Ascending aorta (tissue), 2 donors: ENCODE results near the gene USP13. TPM values are rescaled to one million over a fixed set of nuclear protein-coding genes. Genes with fewer than 3 reads are reported as not detected.

Source experiments
- DNase-seq, 2 donors: peaks; one replicate each; pipeline ENCODE4 v3.0.0-alpha.2; 2019; ENCODE audit warnings: low spot score in 2 of 2
- H3K27ac ChIP-seq, 2 donors: fragments of 200-600 bp; sonication (generic); one replicate each; pipeline ENCODE4 v1.5.1; 2016 to 2017; ENCODE audit warnings: mild to moderate bottlenecking in 1 of 2
- H3K27me3 ChIP-seq: fragments of 200-600 bp; sonication (generic); one replicate; pipeline ENCODE4 v1.5.1; 2017
- H3K36me3 ChIP-seq, 2 donors: fragments of 200-600 bp; sonication (generic); one replicate each; pipeline ENCODE4 v1.5.1; 2016
- H3K4me1 ChIP-seq, 2 donors: fragments of 200-600 bp; sonication (generic); one replicate each; pipeline ENCODE4 v1.5.1; 2016 to 2017; ENCODE audit warnings: mild to moderate bottlenecking in 1 of 2
- H3K4me3 ChIP-seq, 2 donors: fragments of 200-600 bp; sonication (generic); one replicate each; pipeline ENCODE4 v1.5.1; 2016 to 2017; ENCODE audit warnings: mild to moderate bottlenecking in 1 of 2
- H3K9me3 ChIP-seq, 2 donors: fragments of 200-600 bp; sonication (generic); one replicate each; pipeline ENCODE4 v1.5.1; 2016
- CTCF ChIP-seq, 3 experiments: fragments of 200-600 bp in 2 of 3; fragments of 450-650 bp in 1 of 3; sonication (generic) in 2 of 3; IDR thresholded peaks; one replicate each; pipeline ENCODE4 v1.5.1; 2016 to 2019; ENCODE audit warnings: antibody characterized with exemption in 3 of 3, mild to moderate bottlenecking in 1 of 3, moderate library complexity in 1 of 3
- intact Hi-C: fragments of 100-400 bp; cut with DNase I; formaldehyde crosslinking; loops from one replicate; pipeline ENCODE4 v1.15.1; 2023
- total RNA-seq: library from RNA; depleted of rRNA; stranded (reverse); fragments of >200 nt; gene quantifications from one replicate; pipeline ENCODE4 v1.1.0, GENCODE V29; 2016

Gene USP13
- total RNA-seq, 1 donor from 2014 or later, result 3.1 TPM

DNA sequence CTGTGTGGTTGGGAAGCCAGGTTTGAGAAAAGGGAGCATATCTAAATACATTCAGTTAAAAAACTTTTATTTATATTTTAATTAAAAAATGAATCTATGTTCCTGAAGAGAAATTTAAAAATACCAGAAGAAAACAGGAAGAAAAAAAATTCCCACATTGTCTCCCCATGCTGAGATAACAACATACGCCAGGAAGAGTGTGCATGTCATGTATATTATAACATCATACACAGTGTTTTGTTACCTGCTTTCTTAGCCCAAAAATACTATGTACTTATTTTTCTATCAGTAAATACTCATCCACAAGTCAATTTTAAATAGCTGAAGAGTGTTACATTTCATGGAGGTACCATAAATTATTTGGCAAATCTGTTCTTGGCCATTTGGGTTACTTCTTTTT, 18.5 kb downstream of the USP13 start:
- H3K4me1 ChIP-seq, result no peaks in the 10 kb centered on the region
- no peak for TF ChIP-seq CTCF (IDR thresholded peaks at IDR 0.05)
- no peaks in the 10 kb centered on the region for H3K27me3 ChIP-seq
- no peak overlapping the region for H3K27ac ChIP-seq
- H3K9me3 ChIP-seq, result no peaks in the 10 kb centered on the region
- no peak overlapping the region for H3K4me3 ChIP-seq
- H3K36me3 ChIP-seq, result no peaks in the 10 kb centered on the region
- DNase-seq, result no peak
- intact Hi-C loops, result no loop called here

- no peak overlapping the region for H3K27ac ChIP-seq
- TF ChIP-seq CTCF (IDR thresholded peaks at IDR 0.05), result no peak
- DNase-seq, result no peak
- no peaks in the 10 kb centered on the region for H3K4me1 ChIP-seq
- intact Hi-C loops, result no loop called here
- no peak overlapping the region for H3K4me3 ChIP-seq
- H3K9me3 ChIP-seq, result no peaks in the 10 kb centered on the region
- H3K27me3 ChIP-seq, result no peaks in the 10 kb centered on the region
- no peaks in the 10 kb centered on the region for H3K36me3 ChIP-seq
Observed at GRCh38 chr3:179671747-179672242, 19.0 kb downstream of the USP13 start.

DNA sequence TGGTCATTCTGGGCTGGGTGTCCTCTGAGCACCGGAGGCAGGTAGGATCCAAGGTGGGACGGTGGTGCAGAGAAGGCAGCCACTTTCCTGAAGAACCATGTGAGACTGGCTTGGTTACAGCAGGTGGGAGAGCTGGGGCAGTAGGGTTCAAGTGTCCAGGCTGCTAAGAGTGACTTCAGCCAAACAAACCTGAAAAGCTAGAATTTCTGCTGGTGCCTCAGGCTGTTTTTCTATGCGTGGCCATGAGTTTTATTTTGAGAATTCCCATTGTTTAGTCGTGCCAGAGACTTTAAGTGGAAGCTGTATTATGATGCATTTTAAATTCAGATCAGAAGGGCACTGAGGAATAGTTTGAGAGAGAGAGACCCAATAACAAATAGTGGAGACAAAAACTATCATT, 20.1 kb downstream of the USP13 start:
- no peaks in the 10 kb centered on the region for H3K4me1 ChIP-seq
- DNase-seq, result no peak
- H3K27me3 ChIP-seq, result no peaks in the 10 kb centered on the region
- H3K36me3 ChIP-seq, result no peaks in the 10 kb centered on the region
- no peak for TF ChIP-seq CTCF (IDR thresholded peaks at IDR 0.05)
- no peaks in the 10 kb centered on the region for H3K9me3 ChIP-seq
- intact Hi-C loops, result no loop called here
- no peak overlapping the region for H3K4me3 ChIP-seq
- no peak overlapping the region for H3K27ac ChIP-seq

DNA sequence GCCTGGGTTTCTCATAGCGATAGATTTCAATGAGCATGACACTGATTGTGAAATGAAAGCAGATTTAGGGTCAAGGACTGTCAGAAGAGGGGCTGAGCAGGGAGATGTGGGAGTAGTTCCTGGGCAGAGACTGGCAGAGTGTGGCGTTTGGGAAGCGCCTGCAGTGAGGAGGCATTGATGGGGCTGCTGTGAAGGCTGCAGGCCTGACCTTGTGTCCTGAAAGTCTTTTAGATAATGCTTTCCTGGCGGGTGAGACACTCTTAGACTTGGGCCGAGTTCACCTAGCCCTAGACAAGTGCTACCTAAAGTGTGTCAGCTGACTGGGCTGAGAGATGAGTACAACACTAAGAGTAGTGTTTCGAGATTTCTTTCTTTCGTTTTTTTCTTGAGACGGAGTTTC, 20.7 kb downstream of the USP13 start:
- intact Hi-C loops, result no loop called here
- no peak for TF ChIP-seq CTCF (IDR thresholded peaks at IDR 0.05)
- no peak overlapping the region for H3K27ac ChIP-seq
- H3K9me3 ChIP-seq, result no peaks in the 10 kb centered on the region
- H3K27me3 ChIP-seq, result no peaks in the 10 kb centered on the region
- no peak overlapping the region for H3K4me3 ChIP-seq
- no peaks in the 10 kb centered on the region for H3K4me1 ChIP-seq
- DNase-seq, result no peak
- no peaks in the 10 kb centered on the region for H3K36me3 ChIP-seq

DNA sequence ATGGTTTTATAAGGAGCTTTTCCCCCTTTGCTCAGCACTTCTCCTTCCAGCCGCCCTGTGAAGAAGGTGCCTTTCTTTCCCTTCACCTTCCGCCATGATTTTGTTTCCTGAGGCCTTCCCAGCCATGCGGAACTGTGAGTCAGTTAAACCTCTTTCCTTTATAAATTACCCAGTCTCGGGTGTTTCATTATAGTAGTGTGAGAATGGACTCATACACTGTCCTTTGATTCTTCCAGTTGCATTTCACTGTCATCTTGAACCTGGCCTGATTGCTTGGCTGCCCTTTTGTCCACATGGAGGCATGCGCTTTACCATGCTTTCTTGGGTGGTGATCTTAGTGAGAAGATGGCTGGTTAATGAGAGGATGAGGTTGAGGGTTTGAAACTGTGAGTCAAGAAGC, 23.2 kb downstream of the USP13 start:
- no peaks in the 10 kb centered on the region for H3K4me1 ChIP-seq
- intact Hi-C loops, result no loop called here
- DNase-seq, result no peak
- no peaks in the 10 kb centered on the region for H3K27me3 ChIP-seq
- H3K36me3 ChIP-seq, result no peaks in the 10 kb centered on the region
- no peak overlapping the region for H3K27ac ChIP-seq
- H3K4me3 ChIP-seq, result no peak overlapping the region
- no peak for TF ChIP-seq CTCF (IDR thresholded peaks at IDR 0.05)
- no peaks in the 10 kb centered on the region for H3K9me3 ChIP-seq

DNA sequence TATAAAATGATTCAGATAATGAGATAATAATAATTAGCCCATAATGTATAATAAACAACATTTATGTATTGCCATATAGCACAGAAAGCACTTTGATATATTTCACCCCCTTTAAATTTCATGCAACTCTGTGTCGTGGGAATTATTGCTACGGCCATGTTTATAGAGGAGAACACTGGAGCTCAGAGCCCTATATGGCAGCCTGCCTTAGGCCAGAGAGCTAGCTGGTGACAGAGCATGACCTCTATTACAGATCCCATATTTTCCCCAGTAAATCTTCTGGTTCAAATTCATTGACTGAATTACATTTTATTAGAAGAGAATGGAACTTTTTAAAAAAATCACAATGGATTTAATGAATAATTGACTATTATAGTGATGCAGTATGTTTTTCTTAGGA, 25.0 kb downstream of the USP13 start:
- Histone ChIP-seq H3K9me3 (no peaks in the 10 kb centered on the region), H3K36me3 (no peaks in the 10 kb centered on the region), H3K27me3 (no peaks in the 10 kb centered on the region), H3K27ac (no peak overlapping the region), H3K4me3 (no peak overlapping the region), H3K4me1 (no peaks in the 10 kb centered on the region)
- intact Hi-C loops, result no loop called here
- DNase-seq, result no peak
- TF ChIP-seq CTCF (IDR thresholded peaks at IDR 0.05), result no peak
